GM12878 (cell line): Measurements from ENCODE around the gene TMEM235. TPM values are rescaled to one million over a fixed set of nuclear protein-coding genes. Genes with fewer than 3 reads are reported as not detected.

Source experiments
- ATAC-seq: fragments of 200-7000 bp; cut with Tn5 transposase; 3 replicates; pipeline ENCODE4 v1.9.1; 2020; ENCODE audit warnings: mild to moderate bottlenecking, moderate library complexity
- BruUV-seq: library from RNA; stranded (reverse); fragments of 400-500 nt; replicated peaks from 2 replicates; lab custom pipeline; 2021; lab: Mats Ljungman, UMichigan
- CTCF ChIA-PET: fragments of 300-600 bp; sonication (Branson Sonifier 250); formaldehyde crosslinking; extraction: SDS; loops from one replicate; lab custom pipeline; 2021; ENCODE audit warnings: inconsistent platforms; lab: Yijun Ruan, JAX
- POLR2A ChIA-PET: fragments of 350-600 bp; formaldehyde crosslinking; extraction: SDS; loops from one replicate; lab custom pipeline; 2021; ENCODE audit warnings: inconsistent platforms; lab: Charles Lee
- RAD21 ChIA-PET: fragments of 300-600 bp; sonication (Branson Sonifier 250); formaldehyde crosslinking; loops from one replicate; lab custom pipeline; 2023; ENCODE audit warnings: antibody characterized with exemption; ENCODE audit not compliant: unreplicated experiment; lab: Charles Lee
- SMC1A ChIA-PET: fragments of 300-600 bp; sonication (Branson Sonifier 250); formaldehyde crosslinking; loops from one replicate; lab custom pipeline; 2023; ENCODE audit not compliant: unreplicated experiment, uncharacterized antibody; lab: Charles Lee
- DNase-seq: peaks from one replicate; pipeline ENCODE4 v3.0.0-alpha.2; 2011; ENCODE audit warnings: low read depth, low spot score
- FAIRE-seq: peaks from 3 replicates; lab custom pipeline; 2011; peaks lifted over from hg19 to GRCh38; lab: Jason Lieb, UNC
- H2AFZ ChIP-seq: 2 replicates; pipeline ENCODE4 v1.6.0; 2011; ENCODE audit warnings: low read depth, low read length, control low read depth; ENCODE audit not compliant: control insufficient read depth
- H3K27ac ChIP-seq: 2 replicates; pipeline ENCODE4 v1.5.1; 2011; ENCODE audit warnings: control low read depth; ENCODE audit not compliant: control insufficient read depth, insufficient read depth
- H3K27me3 ChIP-seq, 2 experiments: replicated peaks in 1 of 2; 2 replicates each; pipeline versions ENCODE4 v1.6.0 to v1.6.1; 2011; ENCODE audit warnings: low read length in 1 of 2; ENCODE audit not compliant: control insufficient read depth in 2 of 2, insufficient read depth in 2 of 2
- H3K36me3 ChIP-seq, 2 experiments: 2 replicates each; pipeline ENCODE4 v1.5.1; 2011; ENCODE audit warnings: low read length in 1 of 2; ENCODE audit not compliant: control insufficient read depth in 2 of 2, insufficient read depth in 2 of 2
- H3K4me1 ChIP-seq: 2 replicates; pipeline ENCODE4 v1.6.1; 2011; ENCODE audit warnings: mild to moderate bottlenecking, low read length, moderate library complexity, mixed read lengths; ENCODE audit not compliant: control insufficient read depth, insufficient read depth
- H3K4me2 ChIP-seq: 2 replicates; pipeline ENCODE4 v1.6.0; 2011; ENCODE audit warnings: control low read depth; ENCODE audit not compliant: control insufficient read depth, insufficient read depth
- H3K4me3 ChIP-seq: fragments of 200-600 bp; sonication (generic); 2 replicates; pipeline ENCODE4 v1.5.1; 2016
- H3K79me2 ChIP-seq: 2 replicates; pipeline ENCODE4 v1.6.0; 2011; ENCODE audit warnings: low read length; ENCODE audit not compliant: control insufficient read depth, insufficient read depth
- H3K9ac ChIP-seq: 2 replicates; pipeline ENCODE4 v1.8.0; 2011; ENCODE audit warnings: low read length, control low read depth, mixed read lengths; ENCODE audit not compliant: control insufficient read depth, insufficient read depth
- H3K9me3 ChIP-seq: replicated peaks from 3 replicates; pipeline ENCODE4 v1.5.1; 2011; ENCODE audit warnings: mild to moderate bottlenecking, low read length; ENCODE audit not compliant: control insufficient read depth, insufficient read depth
- H4K20me1 ChIP-seq: 2 replicates; pipeline ENCODE4 v1.6.0; 2011; ENCODE audit not compliant: control insufficient read depth, insufficient read depth
- BCL11A ChIP-seq: IDR thresholded peaks from 2 replicates; pipeline ENCODE4 v1.6.1; 2011; ENCODE audit warnings: low read depth, low read length
- BCLAF1 ChIP-seq: fragments of 450-650 bp; IDR thresholded peaks from 2 replicates; pipeline ENCODE4 v1.6.1; 2017; ENCODE audit warnings: antibody characterized with exemption, mild to moderate bottlenecking, moderate library complexity
- CREM ChIP-seq: IDR thresholded peaks from 2 replicates; pipeline ENCODE4 v1.6.1; 2014; ENCODE audit warnings: antibody characterized with exemption, low read depth
- E2F4 ChIP-seq: IDR thresholded peaks from 2 replicates; pipeline ENCODE4 v1.6.1; 2012; ENCODE audit warnings: low read depth, low read length, improper control_type of control experiment
- E4F1 ChIP-seq: fragments of 450-650 bp; IDR thresholded peaks from 2 replicates; pipeline ENCODE4 v1.6.1; 2018; ENCODE audit warnings: borderline replicate concordance, mild to moderate bottlenecking; ENCODE audit not compliant: partially characterized antibody
- ESRRA ChIP-seq: IDR thresholded peaks from 2 replicates; pipeline ENCODE4 v1.6.1; 2012; ENCODE audit warnings: mild to moderate bottlenecking, low read length, improper control_type of control experiment
- NFIC ChIP-seq: IDR thresholded peaks from 2 replicates; pipeline ENCODE4 v1.6.1; 2012; ENCODE audit warnings: low read depth, mild to moderate bottlenecking, inconsistent platforms, low read length, moderate library complexity
- NR2F1 ChIP-seq: fragments of 450-650 bp; conservative IDR thresholded peaks from 2 replicates; pipeline ENCODE4 v1.6.1; 2017; ENCODE audit warnings: mild to moderate bottlenecking
- PKNOX1 ChIP-seq: fragments of 450-650 bp; IDR thresholded peaks from 2 replicates; pipeline ENCODE4 v1.6.1; 2016; ENCODE audit warnings: mild to moderate bottlenecking
- POU2F2 ChIP-seq: IDR thresholded peaks from 3 replicates; pipeline ENCODE4 v1.6.1; 2011; ENCODE audit warnings: low read depth, mild to moderate bottlenecking, low read length, borderline replicate concordance
- YY1 ChIP-seq: IDR thresholded peaks from 2 replicates; pipeline ENCODE4 v1.6.1; 2011; ENCODE audit warnings: low read depth, mild to moderate bottlenecking, low read length
- WGBS: methylation state at CpG from one replicate; pipeline ENCODE4 v1.1.6; 2016; ENCODE audit warnings: low lambda C conversion rate; ENCODE audit not compliant: insufficient replicate concordance, insufficient coverage; ENCODE audit errors: missing lambda C conversion rate; 5-methylcytosine and 5-hydroxymethylcytosine counted together
- in situ Hi-C: fragments of 300-500 bp; cut with MboI; formaldehyde crosslinking; loops from 9 replicates; pipeline ENCODE4 v1.14.3; 2018; ENCODE audit warnings: mixed read lengths
- intact Hi-C: fragments of 100-400 bp; cut with micrococcal nuclease; formaldehyde crosslinking; loops from one replicate; pipeline ENCODE4 v1.14.2; 2022; ENCODE audit not compliant: unreplicated experiment
- polyA plus RNA-seq, 11 experiments: library from polyadenylated mRNA; depleted of rRNA in 4 of 11; unstranded in 6 of 11; stranded (reverse) in 5 of 11; fragments of >200 nt; fragmentation: Nextera tagmentation in 4 of 11; fragmentation: Illumina TruSeq in 1 of 11; extraction: Ambion mirVana in 4 of 11; extraction: Trizol in 1 of 11; gene quantifications; 1 replicate in 1 of 11; 2 replicates in 10 of 11; pipeline versions ENCODE4 v1.2.1 to v1.2.3, GENCODE V29; 2011 to 2016; ENCODE audit warnings: inconsistent platforms in 2 of 11, missing spikeins in 2 of 11, low read depth in 1 of 11
- total RNA-seq, 4 experiments: library from RNA; depleted of rRNA in 3 of 4; stranded (reverse); fragments of >200 nt in 3 of 4; fragmentation: Illumina TruSeq in 1 of 4; extraction: Trizol in 1 of 4; gene quantifications; 2 replicates each; pipeline versions ENCODE4 v1.2.1 to v1.2.3, GENCODE V29; 2013 to 2021

The TMEM235 gene
- total and polyA plus RNA-seq, 10 of the 15 experiments (the other 5 are each of a cell fraction or from before 2014, with no cell fraction given): not detected

GRCh38 chr17:78253946-78254672 is 22.7 kb downstream of the TMEM235 start (continued):
- TF ChIP-seq BCLAF1 (no peak), YY1 (peak; percentile 88), E2F4 (no peak), POU2F2 (no peak), NR2F1 (peak; percentile 60), NFIC (no peak), BCL11A (no peak)

GRCh38 chr17:78255029-78255656 is 23.7 kb downstream of the TMEM235 start:
- no peak for FAIRE-seq
- no peak overlapping the region for H3K9ac ChIP-seq
- no peaks in the 10 kb centered on the region for H3K79me2 ChIP-seq
- no peaks in the 10 kb centered on the region for H3K9me3 ChIP-seq
- no peak for DNase-seq
- no peak overlapping the region for H3K27ac ChIP-seq
- no peaks in the 10 kb centered on the region for H3K36me3 ChIP-seq
- ChIA-PET SMC1A (interaction anchor here (0.9 to 1.1 kb wide), 2 partner anchors 133 to 170 kb away, joined by 3 read pairs; no protein-coding TSS in a partner anchor), CTCF (interaction anchor here (1.2 to 2.1 kb wide), 4 partner anchors 8 to 236 kb away, joined by 3 to 9 read pairs (median 6); no protein-coding TSS in a partner anchor), RAD21 (interaction anchor here (1.1 to 1.7 kb wide), 2 partner anchors 59 to 167 kb away, joined by 3 to 4 read pairs; no protein-coding TSS in a partner anchor)
- no peaks in the 10 kb centered on the region for H4K20me1 ChIP-seq
- intact Hi-C loops (no loop called here), in situ Hi-C loops (no loop called here)
- peaks cover 51% of the 10 kb centered on the region for H3K4me1 ChIP-seq
- 72% methylated on average over 18 of the region's 18 CpGs for WGBS
- no peak overlapping the region for H2AFZ ChIP-seq
- H3K4me2 ChIP-seq: no peak overlapping the region
- H3K27me3 ChIP-seq: no peaks in the 10 kb centered on the region
- TF ChIP-seq CREM (no peak), ESRRA (no peak), PKNOX1 (no peak), E4F1 (no peak)
- TF ChIP-seq, all 136 proteins: peak for 0
- no peak overlapping the region for H3K4me3 ChIP-seq
- POLR2A ChIA-PET: interaction anchor here (0.5 to 1.6 kb wide), 6 partner anchors 13 to 146 kb away, joined by 3 to 7 read pairs (median 3); no protein-coding TSS in a partner anchor
- no TSS peak for BruUV-seq
- no peak for ATAC-seq
